DMS79 (cell line): ENCODE results near the gene SP2.

Source experiments
- DNase-seq: peaks from one replicate; lab custom pipeline; 2025; lab: John Stamatoyannopoulos, UW

Gene SP2

GRCh38 chr17:47895856-47896671 is at the start of gene SP2:
SP2 (plus strand) TSS chr17:47896236; CDS start chr17:47896287, 51 bp downstream.
- DNase-seq = peak; percentile 99

GRCh38 chr17:47846716-47847340 is 49.2 kb upstream of the SP2 start:
- DNase-seq = no peak

GRCh38 chr17:47847341-47848197 is 48.5 kb upstream of the SP2 start:
- no peak for DNase-seq

GRCh38 chr17:47848198-47848513 is 47.9 kb upstream of the SP2 start:
- no peak for DNase-seq

DNA sequence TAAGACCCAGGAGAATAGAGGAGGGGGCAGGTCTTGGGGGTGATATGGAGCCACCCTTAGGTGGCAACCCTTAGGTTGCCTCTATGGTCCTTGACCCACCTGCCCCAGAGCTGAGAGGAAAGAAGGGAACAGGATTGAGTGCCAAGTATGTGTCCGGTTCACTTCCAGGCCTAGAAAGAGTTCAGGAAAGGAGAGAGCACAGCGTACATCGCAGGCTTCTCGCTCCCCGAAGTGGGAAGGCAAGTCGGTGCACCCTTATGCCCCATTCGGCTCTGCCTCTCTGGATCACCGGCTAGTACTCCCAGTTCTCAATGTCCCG is 45.7 kb upstream of the SP2 start:
- no peak for DNase-seq

DNA sequence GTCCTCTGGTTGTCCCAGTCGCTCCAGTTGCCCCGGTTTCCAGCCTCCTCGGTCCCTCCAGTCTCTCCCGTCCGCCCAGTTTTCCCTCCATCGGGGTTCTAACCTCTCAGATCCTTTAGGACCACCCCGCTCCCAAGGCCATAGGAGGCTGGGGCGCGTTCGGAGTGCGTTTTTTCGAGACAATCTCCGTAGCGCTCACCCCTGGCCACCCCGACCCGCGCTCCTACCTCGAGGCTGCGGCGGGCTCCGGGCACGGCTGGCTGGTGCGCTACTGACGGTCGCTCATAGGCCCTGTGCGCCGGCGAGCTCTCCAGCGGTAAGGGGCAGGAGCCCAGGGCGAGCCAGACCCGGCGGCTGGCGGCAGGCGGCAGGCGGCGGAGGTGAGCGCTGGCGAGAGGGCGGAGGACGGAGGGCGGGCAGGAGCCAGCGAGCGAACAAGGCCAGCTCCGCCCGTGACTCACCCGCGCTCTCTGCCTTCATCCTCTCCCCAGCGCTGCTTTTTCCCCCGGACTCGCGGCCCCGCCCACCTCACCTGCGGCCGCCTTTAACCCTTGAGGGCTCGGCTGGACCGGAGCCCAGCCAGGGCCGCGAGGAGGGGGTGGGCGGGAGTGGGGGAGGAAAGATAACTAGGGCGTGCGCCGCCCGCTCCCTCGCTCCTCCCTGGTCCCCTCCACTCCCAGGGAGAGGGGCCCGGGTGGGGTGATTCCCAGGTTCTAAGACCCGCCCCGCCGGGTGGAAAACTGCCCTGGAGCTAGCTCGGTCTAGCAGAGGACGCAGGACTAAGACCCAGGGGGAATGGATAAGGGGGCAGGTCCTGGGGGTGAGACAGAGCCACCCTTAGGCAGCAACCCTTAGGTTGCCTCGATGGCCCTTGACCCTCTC is 45.1 kb upstream of the SP2 start, which contains the start of gene SP6:
Gene SP6, minus strand, starts transcription at position 472 of the 882 bp plus-strand sequence. CDS start 2,734 bp downstream, outside the sequence.
- peak; percentile 61 for DNase-seq

- no peak for DNase-seq
Observed at GRCh38 chr17:47851764-47852112, 44.3 kb upstream of the SP2 start.

DNA sequence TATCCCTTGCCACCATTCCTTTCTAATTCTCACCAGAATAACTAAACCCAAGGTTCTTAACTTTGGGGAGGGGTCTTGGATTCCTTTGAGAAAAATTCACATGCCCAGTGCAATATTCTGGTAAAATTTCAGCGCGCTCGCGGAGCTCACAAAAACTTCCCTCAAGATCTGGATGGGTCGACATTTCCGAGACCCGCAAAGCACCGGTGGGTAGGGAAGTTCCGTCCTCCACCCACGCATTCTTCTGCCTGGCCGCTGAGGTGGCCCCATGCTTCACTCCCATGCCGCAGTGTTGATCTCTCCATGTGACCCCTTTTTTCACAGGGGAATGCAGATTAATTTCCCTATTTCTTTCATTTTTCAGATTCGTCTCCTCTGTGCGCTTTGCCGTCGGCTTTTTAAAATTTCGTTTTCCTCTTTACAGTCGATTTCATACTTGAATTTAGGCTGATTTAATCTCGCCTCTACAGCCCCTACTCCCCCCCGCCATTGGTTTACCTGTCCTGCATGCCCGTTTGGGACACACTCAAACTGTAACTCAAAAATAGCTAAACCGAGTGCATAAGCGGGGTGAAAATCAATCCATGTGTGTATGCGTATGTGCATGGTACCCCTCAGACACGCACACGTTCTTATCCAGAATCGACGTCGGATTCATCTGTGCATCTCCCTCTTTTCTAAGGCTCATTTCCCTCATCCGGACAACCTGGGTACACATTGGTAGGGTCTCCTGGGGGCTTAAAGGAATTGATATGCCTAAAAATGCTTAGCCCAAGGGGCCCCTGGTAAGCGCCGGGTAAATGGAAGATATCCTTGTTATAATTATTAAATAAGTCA is 43.7 kb upstream of the SP2 start:
- no peak for DNase-seq

- no peak for DNase-seq
Observed at GRCh38 chr17:47853616-47854015, 42.4 kb upstream of the SP2 start.

- DNase-seq = no peak
Observed at GRCh38 chr17:47855737-47856136, 40.3 kb upstream of the SP2 start.

DNA sequence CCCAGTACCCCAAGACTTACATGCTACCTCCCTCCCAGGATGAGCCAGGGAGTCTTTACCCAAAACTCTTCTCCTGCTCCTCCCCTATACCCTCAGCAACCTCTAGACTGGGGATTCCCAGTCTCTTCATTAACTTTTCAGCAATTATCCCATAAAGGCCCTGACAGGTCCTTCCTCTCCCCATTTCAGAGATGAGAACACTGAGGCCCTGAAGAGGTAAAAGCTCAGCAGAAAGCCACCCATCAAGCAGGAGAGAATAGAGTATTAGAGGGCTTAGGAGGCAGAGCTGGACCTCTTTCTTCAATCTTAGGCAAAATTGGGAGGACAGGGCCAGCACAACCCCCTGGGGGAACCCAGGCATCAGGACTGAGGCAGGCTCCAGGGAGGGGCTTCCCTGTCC is 39.2 kb upstream of the SP2 start:
- DNase-seq = no peak

GRCh38 chr17:47857551-47858455 is 38.2 kb upstream of the SP2 start:
- no peak for DNase-seq

DNA sequence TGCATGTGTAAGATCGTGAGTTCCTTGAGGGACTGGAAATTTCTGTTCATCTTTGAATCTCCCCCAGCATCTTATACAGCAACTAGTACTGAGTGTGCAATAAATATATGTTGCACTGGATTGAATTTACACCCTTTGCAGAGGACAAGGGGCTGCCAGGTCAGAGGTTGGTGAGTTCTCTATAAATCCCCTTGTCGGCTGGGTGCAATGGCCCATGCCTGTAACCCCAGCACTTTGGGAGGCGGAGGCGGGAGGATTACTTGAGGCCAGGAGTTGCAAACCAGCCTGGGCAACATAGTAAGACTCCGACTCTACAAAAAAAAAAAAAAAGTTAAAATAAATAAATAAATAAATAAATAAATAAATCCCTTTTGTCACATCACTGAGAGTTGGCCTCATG is 35.6 kb upstream of the SP2 start:
- no peak for DNase-seq

GRCh38 chr17:47862621-47863440 is 33.2 kb upstream of the SP2 start:
- no peak for DNase-seq

DNA sequence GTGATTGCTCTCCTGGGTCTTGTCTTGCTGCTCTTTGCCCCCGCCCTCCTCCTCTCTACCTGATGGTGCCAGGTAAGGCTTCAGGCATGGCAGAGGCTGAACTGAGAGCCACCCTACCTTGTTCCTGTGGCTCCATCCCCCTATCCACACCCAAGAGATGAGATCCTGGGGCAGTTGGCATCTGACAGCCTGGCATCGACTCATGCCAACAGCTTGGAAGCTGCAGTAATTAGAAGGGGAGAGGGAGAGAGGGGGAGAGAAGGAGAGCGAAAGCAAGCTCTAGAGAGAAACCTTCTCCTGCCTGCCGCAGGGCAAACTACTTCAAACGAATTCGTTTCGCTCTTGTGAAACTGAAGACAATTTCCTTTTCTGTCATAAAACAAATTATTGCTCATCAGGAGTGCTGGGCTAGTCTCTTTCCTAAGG is 31.2 kb upstream of the SP2 start:
- DNase-seq = peak; percentile 79

GRCh38 chr17:47866941-47867340 is 29.1 kb upstream of the SP2 start:
- no peak for DNase-seq

GRCh38 chr17:47867813-47868533 is 28.1 kb upstream of the SP2 start:
- DNase-seq = peak; percentile 46

- DNase-seq = no peak
Observed at GRCh38 chr17:47869114-47869513, 26.9 kb upstream of the SP2 start.
